H1 (cell line): Measurements from ENCODE around the gene PYY. TPM values are rescaled to one million over a fixed set of nuclear protein-coding genes. Genes with fewer than 3 reads are reported as not detected.

ENCODE experiments used
- CTCF ChIA-PET: fragments of 300-600 bp; sonication (Branson Sonifier 250); formaldehyde crosslinking; loops from one replicate; lab custom pipeline; 2021; ENCODE audit not compliant: partially characterized antibody; lab: Charles Lee
- POLR2A ChIA-PET: fragments of 300-600 bp; sonication (Branson Sonifier 250); formaldehyde crosslinking; loops from one replicate; lab custom pipeline; 2021; ENCODE audit warnings: inconsistent platforms; ENCODE audit not compliant: partially characterized antibody; lab: Charles Lee
- DNase-seq, 2 experiments: peaks; one replicate each; pipeline versions ENCODE4 v3.0.0 to v3.0.0-alpha.2; 2010 to 2022; ENCODE audit warnings: low spot score in 2 of 2, low read depth in 1 of 2, mixed read lengths in 1 of 2
- FAIRE-seq: peaks from 2 replicates; lab custom pipeline; 2011; peaks lifted over from hg19 to GRCh38; lab: Jason Lieb, UNC
- H2AFZ ChIP-seq: 2 replicates; pipeline ENCODE4 v1.8.1; 2012; ENCODE audit warnings: low read length, inconsistent platforms
- H2AK5ac ChIP-seq: 2 replicates; pipeline ENCODE4 v1.6.1; 2013; ENCODE audit warnings: low read depth, low read length
- H2BK120ac ChIP-seq: replicated peaks from 2 replicates; pipeline ENCODE3; 2013; ENCODE audit warnings: low read depth, low read length, inconsistent platforms
- H2BK12ac ChIP-seq: 2 replicates; pipeline ENCODE4 v1.6.1; 2013; ENCODE audit warnings: low read depth, low read length
- H2BK15ac ChIP-seq: 2 replicates; pipeline ENCODE4 v1.6.1; 2013; ENCODE audit warnings: low read length
- H2BK20ac ChIP-seq: 2 replicates; pipeline ENCODE4 v1.6.1; 2013; ENCODE audit warnings: low read length
- H2BK5ac ChIP-seq: 2 replicates; pipeline ENCODE4 v1.6.1; 2013; ENCODE audit warnings: low read depth, low read length
- H3K14ac ChIP-seq: 2 replicates; pipeline ENCODE4 v1.6.1; 2013; ENCODE audit warnings: inconsistent platforms; ENCODE audit not compliant: insufficient read length
- H3K18ac ChIP-seq: 2 replicates; pipeline ENCODE4 v1.6.1; 2013; ENCODE audit warnings: low read length; ENCODE audit errors: extremely low read depth
- H3K23ac ChIP-seq: 2 replicates; pipeline ENCODE4 v1.6.1; 2013; ENCODE audit warnings: inconsistent platforms; ENCODE audit not compliant: insufficient read length
- H3K23me2 ChIP-seq: 2 replicates; pipeline ENCODE4 v1.6.1; 2013; ENCODE audit warnings: low read depth, low read length
- H3K27ac ChIP-seq: 2 replicates; pipeline ENCODE4 v1.6.1; 2011; ENCODE audit warnings: low read depth, low read length, inconsistent platforms
- H3K27me3 ChIP-seq, 4 experiments: replicated peaks in 1 of 4; 1 replicate in 1 of 4; 2 replicates in 3 of 4; pipeline versions ENCODE4 v1.6.1 to v1.8.1; 2011 to 2013; ENCODE audit warnings: low read length in 3 of 4, mild to moderate bottlenecking in 3 of 4, inconsistent platforms in 2 of 4, mixed read lengths in 2 of 4, moderate library complexity in 1 of 4; ENCODE audit not compliant: control insufficient read depth in 3 of 4, insufficient read depth in 3 of 4; ENCODE audit errors: extremely low read depth in 1 of 4
- H3K36me3 ChIP-seq, 4 experiments: 2 replicates each; pipeline versions ENCODE4 v1.6.1 to v1.8.1; 2011 to 2013; ENCODE audit warnings: mild to moderate bottlenecking in 4 of 4, low read length in 3 of 4, moderate library complexity in 2 of 4, control low read depth in 1 of 4, inconsistent platforms in 1 of 4; ENCODE audit not compliant: insufficient read depth in 4 of 4, control insufficient read depth in 2 of 4
- H3K4ac ChIP-seq: replicated peaks from 2 replicates; pipeline ENCODE3; 2013; ENCODE audit warnings: low read length, low read depth, mixed read lengths, inconsistent platforms; ENCODE audit not compliant: insufficient read length
- H3K4me1 ChIP-seq, 4 experiments: replicated peaks in 1 of 4; 1 replicate in 1 of 4; 2 replicates in 3 of 4; pipeline versions ENCODE4 v1.6.1 to v1.8.1; 2011 to 2013; ENCODE audit warnings: low read length in 3 of 4, inconsistent platforms in 2 of 4, mixed read lengths in 1 of 4; ENCODE audit not compliant: insufficient read depth in 4 of 4, control insufficient read depth in 3 of 4
- H3K4me2 ChIP-seq, 2 experiments: 2 replicates each; pipeline versions ENCODE4 v1.6.1 to v1.8.1; 2011 to 2013; ENCODE audit warnings: low read depth in 2 of 2, low read length in 2 of 2, control low read depth in 1 of 2, inconsistent platforms in 1 of 2, mild to moderate bottlenecking in 1 of 2; ENCODE audit not compliant: insufficient read depth in 1 of 2
- H3K4me3 ChIP-seq, 4 experiments: fragments of 200-600, 300-600 bp in 1 of 4; sonication (generic), shearing (Covaris generic), sonication (Bioruptor Twin) in 1 of 4; 2 replicates each; pipeline versions ENCODE4 v1.5.1 to v1.8.1; 2011 to 2016; ENCODE audit warnings: low read length in 4 of 4, low read depth in 3 of 4, control low read depth in 2 of 4, inconsistent platforms in 2 of 4, mild to moderate bottlenecking in 2 of 4, mixed read lengths in 1 of 4, moderate library complexity in 1 of 4; ENCODE audit not compliant: insufficient read depth in 2 of 4; ENCODE audit errors: extremely low read depth in 1 of 4
- H3K56ac ChIP-seq: replicated peaks from 2 replicates; pipeline ENCODE3; 2013; ENCODE audit warnings: low read depth, mild to moderate bottlenecking, mixed read lengths, low read length, inconsistent platforms; ENCODE audit not compliant: insufficient read length
- H3K79me1 ChIP-seq: 2 replicates; pipeline ENCODE4 v1.6.1; 2013; ENCODE audit warnings: low read depth, low read length, control low read depth
- H3K79me2 ChIP-seq, 2 experiments: 2 replicates each; pipeline versions ENCODE4 v1.6.1 to v1.8.1; 2012 to 2013; ENCODE audit warnings: low read length in 2 of 2, mild to moderate bottlenecking in 2 of 2, inconsistent platforms in 1 of 2; ENCODE audit not compliant: insufficient read depth in 2 of 2, control insufficient read depth in 1 of 2
- H3K9ac ChIP-seq, 4 experiments: replicated peaks in 1 of 4; 1 replicate in 1 of 4; 2 replicates in 3 of 4; pipeline versions ENCODE4 v1.6.1 to v1.8.1; 2011 to 2013; ENCODE audit warnings: low read depth in 3 of 4, low read length in 3 of 4, control low read depth in 2 of 4, mild to moderate bottlenecking in 2 of 4, moderate library complexity in 2 of 4, inconsistent platforms in 1 of 4; ENCODE audit errors: extremely low read depth in 1 of 4
- H3K9me3 ChIP-seq, 2 experiments: 2 replicates each; pipeline versions ENCODE4 v1.6.1 to v1.8.1; 2012 to 2013; ENCODE audit warnings: mild to moderate bottlenecking in 2 of 2, moderate library complexity in 2 of 2, control low read depth in 1 of 2, inconsistent platforms in 1 of 2, low read depth in 1 of 2, low read length in 1 of 2, mixed read lengths in 1 of 2; ENCODE audit not compliant: insufficient read depth in 2 of 2
- H4K20me1 ChIP-seq, 2 experiments: replicated peaks in 1 of 2; 2 replicates each; pipeline versions ENCODE3 to v1.8.1; 2011 to 2013; ENCODE audit warnings: inconsistent platforms in 2 of 2, low read length in 2 of 2, mild to moderate bottlenecking in 1 of 2; ENCODE audit not compliant: insufficient read depth in 2 of 2, control insufficient read depth in 1 of 2
- H4K5ac ChIP-seq: 2 replicates; pipeline ENCODE4 v1.6.1; 2013; ENCODE audit warnings: low read length, low read depth, mixed read lengths, inconsistent platforms; ENCODE audit not compliant: insufficient read length
- H4K8ac ChIP-seq: 2 replicates; pipeline ENCODE4 v1.8.0; 2013; ENCODE audit warnings: mild to moderate bottlenecking, moderate library complexity, low read length, inconsistent platforms; ENCODE audit not compliant: insufficient read depth; ENCODE audit errors: extremely low read depth
- H4K91ac ChIP-seq: replicated peaks from 2 replicates; pipeline ENCODE3; 2013; ENCODE audit warnings: low read length, mixed read lengths, inconsistent platforms; ENCODE audit not compliant: insufficient read length
- ASH2L ChIP-seq: fragments of 200-600, 300-600 bp; sonication (generic); IDR thresholded peaks from one replicate; pipeline ENCODE4 v1.7.1; 2017; ENCODE audit warnings: low read length
- BACH1 ChIP-seq: IDR thresholded peaks from 2 replicates; pipeline ENCODE4 v1.6.1; 2012; ENCODE audit warnings: low read length, improper control_type of control experiment
- CBX8 ChIP-seq: fragments of 300-800, 300-1000 bp; sonication (generic); IDR thresholded peaks from 2 replicates; pipeline ENCODE4 v1.7.1; 2016; ENCODE audit warnings: low read depth, low read length, borderline replicate concordance
- EGR1 ChIP-seq: IDR thresholded peaks from 2 replicates; pipeline ENCODE4 v1.6.1; 2011; ENCODE audit warnings: low read depth, low read length, borderline replicate concordance
- GTF2F1 ChIP-seq: IDR thresholded peaks from 2 replicates; pipeline ENCODE4 v1.6.1; 2012; ENCODE audit warnings: low read depth, low read length, improper control_type of control experiment, borderline replicate concordance
- KDM1A ChIP-seq: fragments of 200-600, 300-600 bp; sonication (generic); IDR thresholded peaks from 2 replicates; pipeline ENCODE4 v1.7.1; 2016; ENCODE audit warnings: mild to moderate bottlenecking, low read length, borderline replicate concordance
- KDM4A ChIP-seq: IDR thresholded peaks from one replicate; pipeline ENCODE4 v1.7.1; 2012; ENCODE audit warnings: low read depth, mild to moderate bottlenecking, moderate library complexity, low read length, inconsistent platforms; ENCODE audit not compliant: severe bottlenecking
- PHF8 ChIP-seq: fragments of 200-600 bp; sonication (generic); conservative IDR thresholded peaks from 2 replicates; pipeline ENCODE4 v1.7.1; 2012; ENCODE audit warnings: low read depth, mild to moderate bottlenecking, inconsistent platforms, low read length, moderate library complexity
- RFX5 ChIP-seq: IDR thresholded peaks from 2 replicates; pipeline ENCODE4 v1.6.1; 2011; ENCODE audit warnings: low read depth, low read length, improper control_type of control experiment, borderline replicate concordance
- SIX5 ChIP-seq: IDR thresholded peaks from 2 replicates; pipeline ENCODE4 v1.6.1; 2011; ENCODE audit warnings: mild to moderate bottlenecking, low read depth, low read length
- SP2 ChIP-seq: IDR thresholded peaks from 2 replicates; pipeline ENCODE4 v1.6.1; 2012; ENCODE audit warnings: mild to moderate bottlenecking, low read length, inconsistent platforms
- SRF ChIP-seq: IDR thresholded peaks from 2 replicates; pipeline ENCODE4 v1.6.1; 2011; ENCODE audit warnings: mild to moderate bottlenecking, low read depth, low read length, moderate library complexity
- TAF7 ChIP-seq: optimal IDR thresholded peaks from 2 replicates; pipeline ENCODE3; 2011; ENCODE audit warnings: low read depth, mild to moderate bottlenecking, inconsistent platforms, low read length, moderate library complexity, borderline replicate concordance
- WGBS, 2 experiments: shearing (Covaris generic) in 1 of 2; methylation state at CpG; one replicate each; pipeline versions ENCODE4 v1.1.6 to v1.1.7; 2013 to 2015; ENCODE audit warnings: low lambda C conversion rate in 2 of 2, mixed read lengths in 2 of 2, inconsistent platforms in 1 of 2, low coverage in 1 of 2, missing lambda C conversion rate in 1 of 2; ENCODE audit not compliant: insufficient replicate concordance in 2 of 2, insufficient coverage in 1 of 2, insufficient read length in 1 of 2; ENCODE audit errors: extremely low coverage in 1 of 2, missing lambda C conversion rate in 1 of 2; 5-methylcytosine and 5-hydroxymethylcytosine counted together
- polyA plus RNA-seq, 7 experiments: library from polyadenylated mRNA; depleted of rRNA in 3 of 7; stranded (reverse) in 5 of 7; unstranded in 2 of 7; fragments of >200 nt in 5 of 7; fragments of 200-250 nt in 2 of 7; gene quantifications; 1 replicate in 5 of 7; 2 replicates in 1 of 7; 4 replicates in 1 of 7; pipeline versions ENCODE4 v1.2.1 to v1.2.3, GENCODE V29; 2011 to 2013; ENCODE audit warnings: missing spikeins in 2 of 7, mixed read lengths in 2 of 7
- total RNA-seq: library from RNA; stranded (reverse); fragmentation: NEBNext Ultra II Directional; extraction: Animal tissue kit (Norgen Biotek cat#: 25700); gene quantifications from 2 replicates; pipeline ENCODE4 v1.2.1, GENCODE V29; 2021

PYY gene
- total and polyA plus RNA-seq, 2 of the 8 experiments (the other 6 are each of a cell fraction or from before 2014, with no cell fraction given) = 0.93 to 3.4 TPM

- 0 out of 2 replicates have a peak, but pooled peaks cover 2% of the 10 kb centered on the region for H3K23me2 ChIP-seq
- CTCF ChIA-PET = interaction anchor here (0.7 to 2.5 kb wide), 7 partner anchors 12 to 78 kb away, joined by 3 to 14 read pairs (median 4); partner anchors contain the start of gene NAGS
- no peak overlapping the region for H2BK20ac ChIP-seq
- H3K56ac ChIP-seq = no peak overlapping the region
- H2AFZ ChIP-seq = no peak overlapping the region
- H4K91ac ChIP-seq = no peak overlapping the region
- TF ChIP-seq KDM4A = no peak
- no peak for TF ChIP-seq TAF7
- TF ChIP-seq EGR1 = no peak
- TF ChIP-seq CBX8 = no peak
- no peak for TF ChIP-seq GTF2F1
- no peak for TF ChIP-seq SIX5
- TF ChIP-seq SRF = no peak
- no peak for TF ChIP-seq KDM1A
- TF ChIP-seq BACH1 = no peak
- no peak for TF ChIP-seq RFX5
- no peak for TF ChIP-seq SP2
- TF ChIP-seq PHF8 = no peak
- no peak for TF ChIP-seq ASH2L
- POLR2A ChIA-PET = no interaction called here
- no peak overlapping the region for H2BK12ac ChIP-seq
- H3K79me1 ChIP-seq = no peaks in the 10 kb centered on the region
- H3K4me1 ChIP-seq = peaks cover 0 to 2% (median 0%) of the 10 kb centered on the region in 4 experiments; a peak in 1 of 7 replicates
- no peak overlapping the region for H3K9ac ChIP-seq
- H3K4me2 ChIP-seq = no peak overlapping the region
- no peak overlapping the region for H3K27ac ChIP-seq
- H3K27me3 ChIP-seq = peaks cover 0 to 8% (median 8%) of the 10 kb centered on the region in 4 experiments; a peak in 4 of 7 replicates
- no peak overlapping the region for H3K4me3 ChIP-seq
- H3K23ac ChIP-seq = no peak overlapping the region
- H3K9me3 ChIP-seq = no peaks in the 10 kb centered on the region
- no peak overlapping the region for H2AK5ac ChIP-seq
- no peak for DNase-seq
- H2BK5ac ChIP-seq = no peak overlapping the region
- no peak overlapping the region for H2BK120ac ChIP-seq
- WGBS, 2 experiments = 82% methylated on average over 2 of the region's 2 CpGs; no CpG with 5 or more reads in 1 of the 2 experiments
- H3K14ac ChIP-seq = no peak overlapping the region
- H3K36me3 ChIP-seq = no peaks in the 10 kb centered on the region
- no peaks in the 10 kb centered on the region for H3K79me2 ChIP-seq
- no peak overlapping the region for H2BK15ac ChIP-seq
- H3K4ac ChIP-seq = no peak overlapping the region
- no peak overlapping the region for H4K5ac ChIP-seq
- FAIRE-seq = no peak
- H4K8ac ChIP-seq = no peak overlapping the region
- no peaks in the 10 kb centered on the region for H4K20me1 ChIP-seq
- H3K18ac ChIP-seq = no peak overlapping the region
Observed at GRCh38 chr17:43958748-43959352, 5.1 kb upstream of the PYY start.
